Ishikawa (cell line): ENCODE measurements around the gene C5.

Experiments
- CEBPB ChIP-seq: IDR thresholded peaks from 2 replicates; pipeline ENCODE4 v1.6.1; 2012
- EP300 ChIP-seq: IDR thresholded peaks from 2 replicates; pipeline ENCODE4 v1.6.1; 2012; ENCODE audit warnings: borderline replicate concordance
- RAD21 ChIP-seq: IDR thresholded peaks from 2 replicates; pipeline ENCODE4 v1.6.1; 2012; ENCODE audit warnings: low read depth
- TEAD4 ChIP-seq: IDR thresholded peaks from 2 replicates; pipeline ENCODE4 v1.6.1; 2012
- YY1 ChIP-seq: IDR thresholded peaks from 2 replicates; pipeline ENCODE4 v1.6.1; 2012; ENCODE audit warnings: low read depth

- TF ChIP-seq EP300 (no peak), RAD21 (no peak), TEAD4 (no peak), YY1 (no peak), CEBPB (no peak)
These were observed 11.3 kb downstream of the C5 start for GRCh38 chr9:121038804-121039203.
